ENCODE data around the gene ACR.

Gene ACR

DNA sequence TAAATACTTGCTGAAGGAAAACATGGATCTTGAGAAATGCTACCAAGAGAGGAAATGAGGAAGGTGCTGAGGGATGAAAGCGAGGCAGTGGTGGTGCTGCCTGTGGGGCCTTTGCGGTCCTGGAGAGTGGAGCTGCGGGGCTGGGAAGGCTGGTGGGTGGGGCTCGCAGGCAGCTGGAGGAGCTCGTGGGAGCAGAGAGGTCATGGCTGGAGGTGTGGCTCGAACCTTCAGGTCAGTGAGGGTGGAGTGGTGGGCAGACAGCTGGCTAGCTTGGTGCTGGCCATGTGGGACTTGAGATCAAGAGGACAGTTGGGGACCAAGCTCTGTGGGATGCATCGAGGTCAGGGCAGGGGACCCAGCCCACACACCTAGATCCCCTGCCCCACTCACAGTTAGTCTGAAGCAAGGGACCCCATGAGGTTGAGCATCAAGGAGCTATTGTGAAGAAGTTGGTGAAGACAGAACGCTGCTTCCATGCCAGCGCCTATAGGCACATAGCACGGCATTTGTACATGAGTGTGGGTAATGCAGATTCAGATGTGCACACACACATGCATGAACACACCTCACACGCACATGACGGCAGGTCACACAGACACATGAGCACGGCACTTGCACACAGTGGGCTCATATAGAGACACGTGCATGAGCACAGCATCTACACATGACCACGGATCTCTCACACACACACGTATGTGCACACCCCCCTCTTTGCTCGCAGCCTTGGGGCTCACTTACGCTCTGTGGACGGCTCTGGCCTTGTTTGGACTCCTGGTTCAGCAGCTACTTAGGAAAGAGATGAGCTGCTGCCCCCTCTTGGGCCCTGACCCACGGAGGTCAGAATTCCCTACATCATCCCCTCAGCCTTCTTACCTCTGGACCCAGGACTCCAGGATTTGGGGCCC, 34.9 kb upstream of the ACR start:
- DNase-seq (ENCODE audit: low read depth in 1 of 2, low spot score in 1 of 2) = no peak

DNA sequence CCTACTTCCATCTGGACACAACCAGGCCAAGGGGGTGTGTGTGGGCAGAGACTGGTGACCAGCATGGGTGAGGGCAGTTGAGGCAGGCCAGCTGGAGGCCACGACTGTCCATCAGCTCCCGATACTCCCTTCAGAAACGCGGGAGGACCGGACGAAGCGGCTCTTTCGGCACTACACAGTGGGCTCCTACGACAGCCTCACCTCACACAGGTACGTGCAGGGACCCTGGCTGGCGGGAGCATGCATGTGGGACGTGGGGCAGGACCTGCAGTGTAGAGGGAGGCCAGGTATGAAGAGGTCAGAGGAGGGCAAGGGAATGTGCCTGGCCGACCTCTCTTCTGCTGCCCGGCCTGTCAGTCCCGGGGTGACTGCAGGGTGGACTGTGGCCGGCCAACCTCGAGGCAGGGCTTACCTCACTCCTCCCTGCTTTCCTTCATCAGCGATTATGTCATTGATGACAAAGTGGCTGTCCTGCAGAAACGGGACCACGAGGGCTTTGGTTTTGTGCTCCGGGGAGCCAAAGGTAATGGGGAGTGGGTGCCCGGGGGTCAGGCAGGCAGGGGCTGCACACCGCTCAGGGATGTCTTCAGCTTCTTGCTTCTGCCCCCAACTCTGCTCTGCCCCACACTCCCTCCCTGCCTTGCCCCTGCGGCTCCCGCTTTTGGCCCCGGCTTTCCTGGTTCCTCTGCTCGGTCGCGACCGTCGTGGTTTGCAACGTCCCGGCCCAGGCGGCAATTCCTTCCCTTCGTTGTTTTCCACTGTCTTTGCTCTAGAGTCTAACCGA, 34.1 kb upstream of the ACR start:
- DNase-seq (ENCODE audit: low read depth in 1 of 2, low spot score in 1 of 2) = no peak

DNA sequence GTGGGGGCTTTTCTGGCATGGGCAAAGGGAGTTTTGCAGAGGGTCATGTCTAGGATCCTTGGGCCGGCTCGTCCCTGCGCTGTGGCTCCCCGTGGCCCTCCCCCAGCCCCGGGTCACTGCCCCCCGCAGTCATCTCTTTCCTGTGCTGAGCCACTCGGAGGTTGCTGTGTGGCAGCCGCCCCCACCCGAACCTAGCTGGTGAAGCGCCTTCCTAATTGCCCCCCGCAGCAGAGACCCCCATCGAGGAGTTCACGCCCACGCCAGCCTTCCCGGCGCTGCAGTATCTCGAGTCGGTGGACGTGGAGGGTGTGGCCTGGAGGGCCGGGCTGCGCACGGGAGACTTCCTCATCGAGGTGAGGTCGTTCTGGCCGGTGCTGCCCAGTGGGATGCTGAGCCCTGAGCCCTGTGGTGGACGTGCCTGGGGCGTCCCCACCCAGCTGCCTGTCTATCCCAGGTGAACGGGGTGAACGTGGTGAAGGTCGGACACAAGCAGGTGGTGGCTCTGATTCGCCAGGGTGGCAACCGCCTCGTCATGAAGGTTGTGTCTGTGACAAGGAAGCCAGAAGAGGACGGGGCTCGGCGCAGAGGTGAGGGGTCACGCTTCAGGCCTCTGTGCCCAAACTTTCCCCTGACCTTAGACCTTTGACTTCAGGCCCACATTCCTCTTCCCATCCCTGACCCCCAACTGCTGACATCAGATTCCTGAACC, 33.3 kb upstream of the ACR start:
- DNase-seq (ENCODE audit: low read depth in 1 of 2, low spot score in 1 of 2) = no peak

DNA sequence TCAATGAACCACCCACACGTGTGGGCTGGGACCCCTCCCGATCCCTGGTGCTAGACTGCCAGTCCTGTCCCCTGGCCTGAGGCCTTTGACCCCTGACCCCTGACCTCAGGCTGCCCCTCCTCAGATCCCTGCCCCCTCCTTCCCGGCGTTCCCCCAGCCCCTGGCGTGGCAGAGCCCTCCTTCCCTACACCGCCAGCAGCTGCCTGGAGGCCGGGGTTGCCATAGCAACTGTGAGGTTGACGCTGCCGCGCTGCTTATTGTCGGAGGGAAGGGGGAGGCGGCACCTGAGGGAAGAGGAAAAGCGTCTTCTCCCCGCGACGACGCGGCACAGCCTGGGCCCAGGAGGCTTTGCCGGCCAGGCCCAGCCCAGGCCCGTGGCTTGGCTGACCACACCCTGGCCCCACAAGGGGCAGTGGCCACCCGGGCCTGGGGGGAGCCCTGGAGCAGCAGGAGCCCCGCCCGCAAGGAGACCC, 32.7 kb upstream of the ACR start:
- no peak for DNase-seq (ENCODE audit: low read depth in 1 of 2, low spot score in 1 of 2)

DNA sequence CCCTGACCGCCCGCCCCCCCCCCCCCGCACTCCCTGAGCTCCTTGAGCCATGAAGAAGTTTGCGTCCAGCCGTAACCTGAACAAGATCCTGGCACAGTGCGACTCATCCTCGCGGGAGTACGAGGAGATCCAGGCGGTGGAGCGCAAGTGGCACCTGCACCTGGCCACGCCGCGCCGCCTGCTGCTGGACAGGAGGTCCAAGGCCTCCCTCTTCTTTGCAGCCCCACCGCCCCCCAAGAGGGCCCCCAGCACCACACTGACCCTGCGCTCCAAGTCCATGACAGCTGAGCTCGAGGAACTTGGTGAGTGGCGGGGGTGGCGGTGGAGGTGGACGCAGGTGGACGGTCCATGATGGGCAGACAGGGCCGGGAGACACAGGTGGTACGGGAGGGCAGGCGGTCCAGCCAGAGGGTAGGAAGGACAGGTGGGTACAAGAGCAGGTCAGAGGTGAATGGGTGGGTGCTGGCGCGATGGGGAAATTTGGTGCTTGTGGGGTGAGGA, 32.1 kb upstream of the ACR start:
- DNase-seq (ENCODE audit: low read depth in 1 of 2, low spot score in 1 of 2) = no peak

DNA sequence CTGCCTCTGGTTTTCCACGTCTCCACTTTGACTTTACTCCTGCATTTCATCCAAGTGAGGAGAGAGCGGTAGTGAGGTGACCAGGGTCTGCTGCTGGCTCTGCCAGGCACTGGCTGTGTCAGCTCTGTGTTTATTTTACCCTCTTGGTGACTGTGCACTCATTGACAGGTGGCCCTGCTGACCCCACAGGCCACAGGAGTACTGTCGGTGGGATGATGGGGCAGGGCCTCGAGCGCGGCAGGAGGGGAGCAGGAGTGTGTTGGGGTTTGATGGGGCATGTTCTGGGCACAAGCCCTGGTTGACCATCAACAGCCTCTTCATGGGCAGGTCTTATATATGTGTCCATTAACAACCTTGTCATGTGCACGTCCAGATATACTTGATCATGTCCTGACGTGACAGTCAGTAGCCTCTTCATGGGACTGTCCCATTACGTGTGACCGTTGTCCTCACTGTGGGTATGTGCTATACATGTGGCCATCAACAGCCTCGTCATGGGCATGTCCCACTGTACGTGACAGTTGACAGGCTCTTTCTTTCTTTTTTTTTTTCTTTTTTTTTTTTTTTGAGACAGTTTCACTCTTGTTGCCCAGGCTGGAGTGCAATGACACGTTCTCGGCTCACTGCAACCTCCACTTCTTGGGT, 31.4 kb upstream of the ACR start:
- DNase-seq (ENCODE audit: low read depth in 1 of 2, low spot score in 1 of 2) = no peak

DNA sequence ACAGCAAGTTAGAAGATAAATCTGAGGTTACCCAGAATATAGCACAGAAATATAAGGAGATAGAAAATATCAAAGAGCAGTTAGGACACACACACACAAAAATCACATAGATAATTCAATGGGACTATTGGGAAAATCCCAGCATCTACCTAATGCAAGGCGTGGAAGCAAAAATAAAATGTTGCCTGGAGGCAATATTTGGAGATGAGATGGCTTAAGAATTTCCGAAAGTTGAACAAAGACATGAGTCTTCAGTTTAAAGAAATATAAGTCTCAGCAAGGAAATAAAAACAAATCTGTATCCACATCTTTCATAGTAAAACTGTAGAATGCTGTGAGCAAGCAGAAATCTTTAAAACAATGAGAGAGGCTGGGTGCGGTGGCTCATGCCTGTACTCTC, 29.5 kb upstream of the ACR start:
- no peak for DNase-seq (ENCODE audit: low read depth in 1 of 2, low spot score in 1 of 2)

DNA sequence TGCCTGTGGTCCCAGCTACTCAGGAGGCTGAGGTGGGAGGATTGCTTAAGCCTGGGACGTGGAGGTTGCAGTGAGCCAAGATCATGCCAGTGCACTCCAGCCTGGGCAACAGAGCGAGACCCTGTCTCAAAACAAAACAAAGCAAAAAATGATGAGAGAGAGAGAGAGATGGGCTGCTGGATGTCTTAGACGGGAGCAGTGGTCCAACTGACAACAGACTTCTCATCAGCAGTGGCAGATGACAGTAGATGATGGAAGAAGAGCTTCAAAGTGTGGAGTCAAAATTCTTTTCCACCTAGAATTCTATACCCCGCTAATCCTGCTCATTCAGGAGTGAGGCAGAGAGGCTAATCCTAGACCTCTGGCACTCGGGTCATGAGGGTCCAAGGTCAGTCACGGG, 29.0 kb upstream of the ACR start:
- no peak for DNase-seq (ENCODE audit: low read depth in 1 of 2, low spot score in 1 of 2)

DNA sequence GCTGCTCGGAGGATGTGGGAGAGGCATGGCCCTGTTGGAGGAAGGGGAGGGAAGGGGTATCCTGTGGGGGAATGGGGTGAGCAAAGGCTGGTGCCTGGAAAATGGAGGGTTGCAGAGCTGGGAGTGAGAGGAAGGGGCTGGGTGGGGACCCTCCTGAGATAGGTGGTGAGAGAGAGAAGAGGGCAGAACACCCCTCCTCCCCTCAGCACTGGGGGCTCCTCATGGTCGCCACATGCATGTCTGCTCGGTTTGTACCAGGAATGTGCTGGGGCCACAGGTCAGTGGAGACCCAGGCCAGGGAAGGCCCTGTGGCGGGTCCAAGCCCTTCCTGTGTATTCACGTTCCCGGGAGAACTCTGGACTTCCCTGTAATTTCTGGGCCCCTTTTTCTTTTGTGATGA, 27.8 kb upstream of the ACR start:
- no peak for DNase-seq (ENCODE audit: low read depth in 1 of 2, low spot score in 1 of 2)

DNA sequence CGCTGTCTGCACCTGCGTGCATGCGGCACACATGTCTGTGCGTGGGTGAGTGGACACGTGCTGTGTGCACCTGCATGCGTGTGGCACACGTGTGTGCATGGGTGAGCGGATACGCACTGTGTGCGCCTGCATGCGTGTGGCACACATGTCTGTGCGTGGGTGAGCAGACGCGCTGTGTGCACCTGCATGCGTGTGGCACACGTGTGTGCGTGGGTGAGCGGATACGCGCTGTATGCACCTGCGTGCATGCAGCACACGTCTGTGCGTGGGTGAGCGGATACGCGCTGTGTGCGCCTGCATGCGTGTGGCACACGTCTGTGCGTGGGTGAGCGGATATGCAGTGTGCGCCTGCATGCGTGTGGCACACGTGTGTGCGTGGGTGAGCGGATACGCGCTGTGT, 27.1 kb upstream of the ACR start:
- DNase-seq (ENCODE audit: low read depth in 1 of 2, low spot score in 1 of 2) = no peak

DNA sequence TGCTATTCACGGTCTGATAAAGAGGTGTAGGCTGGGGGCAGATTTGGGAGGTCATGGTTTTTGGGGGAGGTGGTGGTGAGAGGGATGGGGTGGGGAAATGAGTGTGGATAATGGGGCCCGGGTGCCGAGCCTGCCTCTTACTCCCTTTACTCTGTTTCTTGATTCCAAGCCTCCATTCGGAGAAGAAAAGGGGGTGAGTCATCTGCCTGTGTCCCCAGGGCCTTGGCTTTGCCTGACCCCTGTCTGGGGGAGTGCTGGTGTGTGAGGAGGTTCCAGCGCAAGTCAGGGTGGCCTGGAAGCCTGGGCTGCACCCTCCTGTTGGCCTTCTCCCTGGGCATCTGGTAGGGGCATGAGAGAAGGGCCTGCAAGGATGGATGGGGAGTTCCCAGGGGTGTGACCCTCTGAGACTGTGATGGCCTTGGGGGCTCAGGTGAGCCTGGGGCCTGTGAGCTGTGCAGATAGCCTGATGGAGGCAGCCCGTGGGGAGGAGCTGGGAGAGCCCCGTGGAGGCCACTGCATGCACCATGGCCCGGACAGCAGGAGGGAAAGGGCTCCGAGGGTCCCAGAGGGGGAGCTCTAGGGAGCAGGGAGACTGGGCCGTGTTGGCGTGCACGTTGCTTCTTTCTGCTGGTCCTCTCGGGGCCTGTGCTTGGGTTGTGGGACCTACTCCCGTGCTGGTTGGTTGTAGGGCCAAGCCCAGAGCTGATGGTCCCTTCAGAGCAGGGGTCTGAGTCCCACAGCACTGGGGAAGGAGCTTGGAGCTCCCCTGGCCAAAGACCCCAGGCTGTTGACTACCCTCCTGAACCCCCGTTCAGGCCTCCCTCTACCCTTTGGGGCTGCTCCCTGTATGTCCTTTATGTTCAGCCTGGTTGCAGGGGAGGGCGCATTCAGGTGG, 26.3 kb upstream of the ACR start:
- no peak for DNase-seq (ENCODE audit: low read depth in 1 of 2, low spot score in 1 of 2)

DNA sequence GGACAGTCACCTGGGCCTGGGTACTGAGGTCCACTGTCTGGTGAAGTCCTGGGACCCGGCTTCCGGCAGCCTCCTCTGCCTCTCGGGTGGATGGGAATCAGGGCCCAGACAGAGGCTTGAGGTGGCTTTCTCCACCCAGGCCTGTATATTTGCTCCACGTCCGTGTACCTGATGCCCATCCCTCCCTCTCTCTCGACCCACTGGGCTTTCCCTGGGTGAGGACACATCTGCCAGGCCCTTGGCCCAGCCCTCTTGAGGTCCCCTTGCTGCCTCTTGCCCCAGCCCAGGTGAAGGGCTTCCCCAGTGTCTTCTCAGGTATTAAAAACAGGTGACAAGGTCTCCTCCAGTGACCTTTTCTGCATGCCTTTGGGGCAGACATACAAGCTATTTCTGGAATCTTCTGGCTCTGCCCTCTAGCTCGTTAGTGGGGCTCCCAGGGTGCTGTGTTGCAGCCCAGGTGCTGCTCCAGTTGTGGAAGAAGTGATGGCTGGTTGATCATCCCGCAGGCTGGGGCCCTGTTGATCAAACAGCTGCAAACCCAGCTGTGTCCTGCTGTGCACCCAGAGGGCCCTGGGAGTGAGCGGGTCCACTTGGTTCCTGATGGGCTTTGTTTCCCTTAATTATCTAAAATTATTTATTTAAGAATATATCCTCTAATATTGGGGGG, 25.5 kb upstream of the ACR start:
- DNase-seq (ENCODE audit: low read depth in 1 of 2, low spot score in 1 of 2) = no peak

DNA sequence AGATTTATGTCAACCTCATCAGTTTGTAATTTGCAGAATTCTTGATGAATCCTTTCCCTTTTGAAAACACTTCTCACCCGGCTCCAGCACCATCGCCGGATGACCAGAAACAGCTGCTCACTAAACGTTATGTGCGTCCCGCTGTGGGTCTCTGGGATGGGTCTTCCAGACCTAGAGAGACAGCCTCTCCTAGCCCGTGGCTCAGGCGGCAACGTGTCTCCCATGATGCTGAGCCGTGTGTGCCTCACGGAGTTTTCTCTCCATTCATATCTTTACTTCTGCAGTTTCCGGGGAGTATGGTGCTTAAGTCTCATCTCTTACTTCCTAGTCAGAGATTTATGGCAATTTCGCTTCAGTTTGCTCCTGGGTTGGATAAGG, 25.0 kb upstream of the ACR start:
- no peak for DNase-seq (ENCODE audit: low read depth in 1 of 2, low spot score in 1 of 2)

DNA sequence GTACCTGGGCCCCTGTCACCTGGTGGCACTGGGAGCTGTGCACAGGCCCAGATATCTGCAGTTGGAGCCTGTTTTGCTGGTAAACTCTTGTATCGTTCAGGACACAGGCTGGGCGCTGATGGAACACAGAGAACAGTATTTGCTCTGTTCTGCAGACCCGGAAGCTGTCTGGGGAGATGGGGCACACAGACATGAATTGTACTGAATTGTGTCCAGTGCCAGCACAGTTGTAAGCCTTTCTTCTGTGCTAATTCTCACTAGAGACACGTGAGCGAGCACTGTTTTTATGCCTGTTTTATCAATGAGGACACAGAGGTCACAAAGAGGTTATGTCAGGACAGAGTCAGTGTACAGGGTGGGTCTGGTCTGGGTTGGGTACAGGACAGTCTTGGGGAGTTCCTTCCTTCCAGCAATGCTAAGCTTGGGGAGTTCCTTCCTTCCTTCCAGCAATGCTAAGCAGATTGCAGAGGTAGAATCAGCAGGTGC, 24.4 kb upstream of the ACR start:
- DNase-seq (ENCODE audit: low read depth in 1 of 2, low spot score in 1 of 2) = no peak

DNA sequence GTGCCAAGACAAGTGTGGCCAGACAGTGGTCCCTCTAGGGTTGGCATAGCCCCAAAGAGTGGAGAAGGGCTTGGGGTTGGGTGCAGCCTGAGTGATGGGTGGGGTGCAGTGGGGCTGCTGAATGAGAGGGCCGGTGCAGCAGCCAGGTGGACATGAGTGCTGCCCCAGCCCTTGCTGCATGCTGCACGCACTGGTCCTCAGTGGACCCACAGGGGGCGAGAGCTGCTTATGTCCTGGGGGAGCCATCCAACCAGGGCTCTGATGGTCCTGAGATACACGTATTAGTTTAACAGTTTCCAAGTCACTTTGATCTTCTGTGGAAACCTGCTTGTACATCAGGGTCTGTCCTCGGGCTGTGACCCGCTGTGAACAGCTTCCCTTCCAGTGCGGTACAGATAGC, 23.9 kb upstream of the ACR start:
- no peak for DNase-seq (ENCODE audit: low read depth in 1 of 2, low spot score in 1 of 2)

DNA sequence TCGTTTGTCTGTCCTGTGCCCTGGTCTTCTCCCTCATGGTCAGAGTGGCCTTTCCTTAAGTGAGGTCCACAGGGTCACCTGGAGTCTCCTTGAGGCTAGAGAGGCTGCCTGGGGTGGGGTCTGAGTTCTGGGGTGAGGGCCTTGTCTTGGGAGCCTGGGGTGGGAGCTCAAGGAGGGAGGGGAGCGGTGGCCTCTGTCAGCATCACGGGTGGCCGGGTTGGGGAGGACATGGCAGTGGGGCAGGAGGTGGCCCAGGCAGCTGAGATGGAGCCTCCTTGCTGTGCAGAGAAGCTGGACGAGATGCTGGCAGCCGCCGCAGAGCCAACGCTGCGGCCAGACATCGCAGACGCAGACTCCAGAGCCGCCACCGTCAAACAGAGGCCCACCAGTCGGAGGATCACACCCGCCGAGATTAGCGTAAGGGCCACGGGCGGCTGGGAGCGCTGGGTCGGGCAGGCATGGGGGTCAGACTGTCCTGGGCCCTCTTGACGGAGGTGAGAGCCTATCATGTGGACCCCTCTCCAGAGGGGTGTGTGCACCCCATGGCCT, 23.3 kb upstream of the ACR start:
- no peak for DNase-seq (ENCODE audit: low read depth in 1 of 2, low spot score in 1 of 2)

DNA sequence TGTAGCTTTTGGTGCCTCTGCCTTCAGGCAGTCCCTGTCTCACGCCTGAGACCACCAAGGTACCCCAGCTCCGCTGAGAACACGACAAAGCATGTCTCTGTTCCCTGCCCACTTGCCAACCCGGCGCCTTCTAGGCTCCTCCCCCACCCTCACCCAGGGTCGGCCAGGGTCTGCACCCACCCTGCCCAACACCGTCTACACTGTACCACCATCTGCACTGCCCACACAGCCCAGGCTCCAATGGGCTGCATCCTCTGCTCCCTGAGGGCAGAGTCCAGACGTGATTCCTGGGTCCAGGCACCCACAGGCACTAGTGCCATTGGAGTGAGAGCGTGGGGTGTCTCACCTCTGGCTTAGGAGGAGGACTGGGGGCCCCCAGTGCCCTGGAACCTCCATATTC, 22.8 kb upstream of the ACR start:
- no peak for DNase-seq (ENCODE audit: low read depth in 1 of 2, low spot score in 1 of 2)

DNA sequence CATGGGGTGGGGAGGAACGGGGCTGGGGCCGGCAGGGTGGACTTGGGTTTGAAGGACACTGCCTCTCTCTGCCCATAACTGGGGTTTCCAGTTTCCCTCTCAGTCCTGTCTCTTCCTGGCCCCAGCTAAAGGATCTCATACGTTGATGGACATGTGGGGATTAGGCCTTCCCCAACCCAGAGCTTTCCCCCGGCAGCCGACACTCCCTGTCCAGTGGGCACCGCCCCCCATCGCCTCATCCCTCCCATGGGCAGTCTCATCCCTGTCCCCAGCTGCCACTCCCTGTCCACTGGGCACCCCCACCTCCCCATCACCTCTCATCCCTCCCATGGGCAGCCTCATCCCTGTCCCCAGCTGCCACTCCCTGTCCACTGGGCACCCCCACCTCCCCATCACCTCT, 22.2 kb upstream of the ACR start:
- no peak for DNase-seq (ENCODE audit: low read depth in 1 of 2, low spot score in 1 of 2)
